Upper lobe of left lung (tissue), 6 donors: ENCODE measurements around the gene DKC1. TPM values are rescaled to one million over a fixed set of nuclear protein-coding genes. Genes with fewer than 3 reads are reported as not detected.

Experiments used
- ATAC-seq, 2 donors: fragments of 200-7000 bp; cut with Tn5 transposase; one replicate each; pipeline ENCODE4 v1.9.1; 2022; ENCODE audit warnings: mild to moderate bottlenecking in 2 of 2, moderate library complexity in 2 of 2; ENCODE audit not compliant: low FRiP score in 2 of 2
- DNase-seq, 2 donors: peaks; one replicate each; pipeline ENCODE4 v3.0.0-alpha.2; 2019 to 2020
- H3K27ac ChIP-seq, 4 donors: fragments of 200-600 bp; sonication (generic); one replicate each; pipeline ENCODE4 v1.5.1; 2016 to 2019
- H3K27me3 ChIP-seq, 4 donors: fragments of 200-600 bp; sonication (generic); one replicate each; pipeline ENCODE4 v1.5.1; 2017 to 2019
- H3K36me3 ChIP-seq, 4 donors: fragments of 200-600 bp; sonication (generic); one replicate each; pipeline ENCODE4 v1.5.1; 2016 to 2019
- H3K4me1 ChIP-seq, 4 donors: fragments of 200-600 bp; sonication (generic); one replicate each; pipeline ENCODE4 v1.5.1; 2018 to 2019
- H3K4me3 ChIP-seq, 4 donors: fragments of 200-600 bp; sonication (generic); one replicate each; pipeline ENCODE4 v1.5.1; 2017 to 2019; ENCODE audit warnings: mild to moderate bottlenecking in 2 of 4, moderate library complexity in 1 of 4
- H3K9me3 ChIP-seq, 4 donors: fragments of 200-600 bp; sonication (generic); one replicate each; pipeline ENCODE4 v1.5.1; 2018 to 2019
- EP300 ChIP-seq, 4 donors: sonication (generic); formaldehyde crosslinking; IDR thresholded peaks; one replicate each; pipeline ENCODE4 v1.5.1; 2017; ENCODE audit warnings: antibody characterized with exemption in 4 of 4, control low read depth in 2 of 4
- POLR2A ChIP-seq, 4 donors: fragments of 450-650 bp; IDR thresholded peaks; one replicate each; pipeline ENCODE4 v1.5.1; 2016 to 2017; ENCODE audit warnings: antibody characterized with exemption in 4 of 4, mild to moderate bottlenecking in 2 of 4
- POLR2AphosphoS5 ChIP-seq, 2 donors: sonication (generic); formaldehyde crosslinking; IDR thresholded peaks; one replicate each; pipeline ENCODE4 v1.5.1; 2017; ENCODE audit warnings: antibody characterized with exemption in 2 of 2
- WGBS, 2 donors: methylation state at CpG; one replicate each; pipeline ENCODE4 v1.1.5; 2017 to 2018; 5-methylcytosine and 5-hydroxymethylcytosine counted together
- total RNA-seq, 6 donors: library from RNA; depleted of rRNA in 4 of 6; stranded (reverse); fragments of >200 nt in 4 of 6; gene quantifications; one replicate each; pipeline versions ENCODE4 v1.1.0 to v1.2.1, GENCODE V29; 2016 to 2021
- TF ChIP-seq, protein P1 (sequence below), 6 experiments: fragments of 450-650 bp in 4 of 6; fragments of 200-600 bp in 2 of 6; sonication (generic) in 2 of 6; IDR thresholded peaks; one replicate each; pipeline ENCODE4 v1.5.1; 2016 to 2019; ENCODE audit warnings: antibody characterized with exemption in 6 of 6
- donor health status: DM: no; HTN: no; CAD: no; lungs with moderate emphysema.
- donor health status: DM: no; HTN: yes; CAD: no; lungs with severe emphysema.

Gene DKC1
- total RNA-seq, 6 donors from 2014 or later: 24.1 to 52.4 (median 33.2) TPM

DNA sequence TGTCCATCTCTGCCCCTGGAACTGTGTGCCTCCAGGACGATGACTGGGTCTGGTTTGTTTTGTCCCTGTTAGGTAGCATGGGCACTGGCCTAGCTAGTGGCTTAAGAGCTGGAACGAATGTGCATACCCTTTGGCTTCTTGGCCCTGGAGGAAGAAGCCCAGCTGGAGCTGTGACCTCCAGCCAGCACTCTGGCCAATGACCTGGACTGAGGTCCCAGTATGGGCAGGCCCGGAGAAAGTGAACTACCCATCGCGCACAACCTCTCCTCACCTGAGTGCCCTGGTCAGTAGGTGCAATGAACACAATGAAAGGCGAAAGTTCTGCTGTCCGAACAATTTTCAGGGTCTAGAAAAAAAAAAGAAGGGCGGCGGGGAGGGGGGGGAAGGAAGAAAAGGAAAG, 18.3 kb downstream of the DKC1 start:
- no peaks in the 10 kb centered on the region for H3K9me3 ChIP-seq
- H3K36me3 ChIP-seq: peaks cover 0 to 21% (median 5%) of the 10 kb centered on the region in 4 donors
- ATAC-seq (no peak), DNase-seq (no peak)
- no peaks in the 10 kb centered on the region for H3K4me1 ChIP-seq
- H3K27ac ChIP-seq: no peak overlapping the region
- no peak overlapping the region for H3K4me3 ChIP-seq
- WGBS, 2 donors: 90 to 94% methylated on average over 7 to 9 of the region's 9 CpGs
- no peaks in the 10 kb centered on the region for H3K27me3 ChIP-seq
- no peak for TF ChIP-seq EP300 (IDR thresholded peaks at IDR 0.05)
- TF ChIP-seq, protein P1, sequence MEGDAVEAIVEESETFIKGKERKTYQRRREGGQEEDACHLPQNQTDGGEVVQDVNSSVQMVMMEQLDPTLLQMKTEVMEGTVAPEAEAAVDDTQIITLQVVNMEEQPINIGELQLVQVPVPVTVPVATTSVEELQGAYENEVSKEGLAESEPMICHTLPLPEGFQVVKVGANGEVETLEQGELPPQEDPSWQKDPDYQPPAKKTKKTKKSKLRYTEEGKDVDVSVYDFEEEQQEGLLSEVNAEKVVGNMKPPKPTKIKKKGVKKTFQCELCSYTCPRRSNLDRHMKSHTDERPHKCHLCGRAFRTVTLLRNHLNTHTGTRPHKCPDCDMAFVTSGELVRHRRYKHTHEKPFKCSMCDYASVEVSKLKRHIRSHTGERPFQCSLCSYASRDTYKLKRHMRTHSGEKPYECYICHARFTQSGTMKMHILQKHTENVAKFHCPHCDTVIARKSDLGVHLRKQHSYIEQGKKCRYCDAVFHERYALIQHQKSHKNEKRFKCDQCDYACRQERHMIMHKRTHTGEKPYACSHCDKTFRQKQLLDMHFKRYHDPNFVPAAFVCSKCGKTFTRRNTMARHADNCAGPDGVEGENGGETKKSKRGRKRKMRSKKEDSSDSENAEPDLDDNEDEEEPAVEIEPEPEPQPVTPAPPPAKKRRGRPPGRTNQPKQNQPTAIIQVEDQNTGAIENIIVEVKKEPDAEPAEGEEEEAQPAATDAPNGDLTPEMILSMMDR (IDR thresholded peaks at IDR 0.05): no peak
- no peak for TF ChIP-seq POLR2AphosphoS5 (IDR thresholded peaks at IDR 0.05)
- TF ChIP-seq POLR2A (IDR thresholded peaks at IDR 0.05): no peak

DNA sequence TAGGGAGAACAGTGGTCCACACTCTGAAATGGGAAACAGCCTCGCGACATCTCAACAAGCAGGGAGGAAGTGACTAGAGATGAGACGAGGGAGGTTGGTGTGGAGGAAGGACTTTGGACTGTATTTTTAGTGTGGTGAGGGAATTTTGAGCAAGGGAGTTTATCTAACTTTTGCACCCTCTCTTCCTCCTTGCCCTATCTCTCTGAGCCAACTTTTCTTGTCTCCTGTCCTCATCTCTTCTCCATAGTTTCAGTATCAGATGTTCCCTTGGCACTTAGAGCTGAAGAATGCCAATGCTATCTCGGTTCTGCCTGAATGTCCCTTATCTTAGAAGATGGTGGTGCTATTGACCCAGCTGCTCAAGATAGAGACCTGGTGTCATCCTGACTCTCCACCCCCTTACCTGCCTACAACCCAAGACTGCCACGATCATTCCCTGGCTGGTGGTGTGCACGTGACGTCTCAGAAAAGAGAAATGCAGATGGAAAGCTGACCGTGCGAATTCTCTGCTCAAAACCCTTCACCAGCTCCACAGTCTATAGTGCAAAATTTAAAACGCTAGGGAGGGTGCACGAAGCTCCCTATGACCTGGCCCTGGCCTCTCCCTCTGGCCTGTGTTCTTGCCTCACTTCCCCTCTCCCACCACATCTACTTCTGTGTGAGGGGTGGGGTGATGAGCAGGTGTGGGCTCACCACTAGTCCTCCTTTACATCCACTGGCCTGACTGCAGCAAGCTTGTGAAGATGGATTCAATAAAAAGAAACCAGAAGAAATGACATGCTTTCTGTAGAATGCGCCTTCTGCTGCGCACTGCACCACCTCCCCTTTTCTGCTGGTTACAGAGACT, 21.7 kb downstream of the DKC1 start:
- WGBS, 2 donors: 67 to 75% methylated on average over 9 to 13 of the region's 13 CpGs
- no peak for ATAC-seq
- H3K36me3 ChIP-seq: peaks cover 0 to 3% (median 0%) of the 10 kb centered on the region in 4 donors
- H3K27ac ChIP-seq: no peak overlapping the region
- H3K9me3 ChIP-seq: no peaks in the 10 kb centered on the region
- H3K4me3 ChIP-seq: no peak overlapping the region
- no peaks in the 10 kb centered on the region for H3K4me1 ChIP-seq
- TF ChIP-seq POLR2A (IDR thresholded peaks at IDR 0.05) (no peak), POLR2AphosphoS5 (IDR thresholded peaks at IDR 0.05) (no peak), EP300 (IDR thresholded peaks at IDR 0.05) (no peak)
- TF ChIP-seq, protein P1 (IDR thresholded peaks at IDR 0.05): no peak
- H3K27me3 ChIP-seq: no peaks in the 10 kb centered on the region
- DNase-seq: no peak

DNA sequence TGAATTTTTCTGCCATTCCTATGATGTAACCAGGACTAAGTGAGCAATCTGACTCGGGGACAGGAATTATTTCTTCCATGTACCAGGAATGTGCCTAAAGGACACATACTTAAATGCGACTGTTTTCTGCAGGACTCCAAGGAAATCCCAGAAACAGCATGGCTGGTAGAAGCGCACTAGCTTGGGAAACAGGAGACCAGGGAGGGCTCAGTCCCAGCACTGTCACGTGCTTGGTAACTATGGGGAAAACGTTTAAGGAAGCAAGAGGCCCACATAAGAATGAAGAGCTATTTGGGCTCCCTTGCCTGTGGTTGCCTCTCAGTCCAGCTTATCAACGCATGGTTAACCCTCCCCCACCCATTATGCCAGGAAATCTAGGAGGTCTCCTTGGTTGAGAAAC, 23.1 kb downstream of the DKC1 start:
- no peaks in the 10 kb centered on the region for H3K9me3 ChIP-seq
- TF ChIP-seq, protein P1 (IDR thresholded peaks at IDR 0.05): no peak
- TF ChIP-seq POLR2A (IDR thresholded peaks at IDR 0.05) (no peak), EP300 (IDR thresholded peaks at IDR 0.05) (no peak), POLR2AphosphoS5 (IDR thresholded peaks at IDR 0.05) (no peak)
- H3K4me3 ChIP-seq: no peak overlapping the region
- no peak overlapping the region for H3K27ac ChIP-seq
- no peaks in the 10 kb centered on the region for H3K27me3 ChIP-seq
- H3K36me3 ChIP-seq: peaks cover 0 to 3% (median 0%) of the 10 kb centered on the region in 4 donors
- no peak for DNase-seq
- 62 to 75% methylated on average over 2 to 6 of the region's 6 CpGs for WGBS, 2 donors
- no peak for ATAC-seq
- no peaks in the 10 kb centered on the region for H3K4me1 ChIP-seq

DNA sequence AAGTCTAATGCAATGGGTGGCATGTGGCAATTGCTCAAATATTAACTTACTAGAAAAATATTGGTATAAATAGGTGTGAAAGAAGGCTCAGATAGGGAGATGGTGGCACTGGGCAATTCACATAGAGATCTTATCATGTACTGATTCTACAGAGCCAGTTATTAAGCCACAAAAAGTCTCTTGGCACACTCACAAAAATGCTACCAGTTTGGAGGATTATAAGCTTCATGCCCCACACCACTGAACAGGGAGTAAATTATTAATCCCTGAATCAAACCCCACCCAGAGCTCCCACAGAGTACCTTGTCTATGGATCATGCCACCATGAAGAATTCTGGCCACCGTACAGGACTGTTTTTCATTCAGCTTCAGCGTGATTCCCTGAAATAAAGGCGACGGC, 28.8 kb downstream of the DKC1 start:
- TF ChIP-seq, protein P1 (IDR thresholded peaks at IDR 0.05): no peak
- TF ChIP-seq POLR2A (IDR thresholded peaks at IDR 0.05) (no peak), POLR2AphosphoS5 (IDR thresholded peaks at IDR 0.05) (no peak), EP300 (IDR thresholded peaks at IDR 0.05) (no peak)
- Histone ChIP-seq H3K4me3 (no peak overlapping the region), H3K27me3 (no peaks in the 10 kb centered on the region), H3K4me1 (no peaks in the 10 kb centered on the region), H3K9me3 (no peaks in the 10 kb centered on the region), H3K36me3 (no peaks in the 10 kb centered on the region), H3K27ac (no peak overlapping the region)
- DNase-seq (no peak), ATAC-seq (no peak)
- 69 to 98% methylated on average over 4 of the region's 4 CpGs for WGBS, 2 donors

DNA sequence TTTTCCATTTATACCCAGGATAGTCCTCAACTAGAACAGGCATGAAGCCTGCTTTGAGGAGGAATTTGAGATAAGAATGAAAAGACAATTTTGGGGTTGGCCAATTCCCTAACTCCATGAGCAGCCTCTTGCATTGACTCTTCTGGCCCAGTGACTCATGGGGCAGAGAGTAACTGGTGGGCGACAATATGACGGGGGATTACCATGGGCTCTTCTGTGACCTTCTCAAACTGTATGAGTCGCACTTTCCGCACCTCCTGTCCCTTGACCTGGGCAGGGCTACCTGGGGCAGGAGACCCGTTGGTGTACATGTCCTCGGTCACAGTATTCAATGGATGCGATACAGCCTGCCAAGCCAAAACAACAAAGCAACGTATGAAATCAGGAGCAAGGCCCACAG, 29.3 kb downstream of the DKC1 start:
- TF ChIP-seq, protein P1 (IDR thresholded peaks at IDR 0.05): no peak
- TF ChIP-seq POLR2AphosphoS5 (IDR thresholded peaks at IDR 0.05) (no peak), POLR2A (IDR thresholded peaks at IDR 0.05) (no peak), EP300 (IDR thresholded peaks at IDR 0.05) (no peak)
- 86 to 95% methylated on average over 8 of the region's 8 CpGs for WGBS, 2 donors

More for the DNA sequence above, 29.3 kb downstream of the DKC1 start:
- ATAC-seq: no peak
- no peaks in the 10 kb centered on the region for H3K36me3 ChIP-seq
- H3K27ac ChIP-seq: no peak overlapping the region
- H3K27me3 ChIP-seq: no peaks in the 10 kb centered on the region
- H3K4me1 ChIP-seq: no peaks in the 10 kb centered on the region
- H3K4me3 ChIP-seq: no peak overlapping the region
- no peaks in the 10 kb centered on the region for H3K9me3 ChIP-seq
- no peak for DNase-seq
